Omental fat pad (tissue), 4 donors: ENCODE measurements around the gene SLC37A1. TPM values are rescaled to one million over a fixed set of nuclear protein-coding genes. Genes with fewer than 3 reads are reported as not detected.

Experiments
- ATAC-seq: fragments of 150-250 bp; one replicate; pipeline ENCODE4 v1.9.1; 2016; ENCODE audit warnings: mild to moderate bottlenecking, moderate library complexity; ENCODE audit not compliant: low FRiP score
- DNase-seq: peaks from one replicate; pipeline ENCODE4 v3.0.0-alpha.2; 2019; ENCODE audit warnings: low spot score
- total RNA-seq, 4 donors: library from RNA; depleted of rRNA; stranded (reverse); fragments of >200 nt; gene quantifications; one replicate each; pipeline ENCODE4 v1.1.0, GENCODE V29; 2016
- TF ChIP-seq, protein P1 (sequence below), 3 donors: fragments of 450-650 bp; IDR thresholded peaks; one replicate each; pipeline ENCODE4 v1.5.1; 2016 to 2017; ENCODE audit warnings: antibody characterized with exemption in 3 of 3, mild to moderate bottlenecking in 3 of 3, moderate library complexity in 2 of 3

Gene SLC37A1
- total RNA-seq, 4 donors from 2014 or later = 4.6 to 11.0 (median 6.0) TPM

DNA sequence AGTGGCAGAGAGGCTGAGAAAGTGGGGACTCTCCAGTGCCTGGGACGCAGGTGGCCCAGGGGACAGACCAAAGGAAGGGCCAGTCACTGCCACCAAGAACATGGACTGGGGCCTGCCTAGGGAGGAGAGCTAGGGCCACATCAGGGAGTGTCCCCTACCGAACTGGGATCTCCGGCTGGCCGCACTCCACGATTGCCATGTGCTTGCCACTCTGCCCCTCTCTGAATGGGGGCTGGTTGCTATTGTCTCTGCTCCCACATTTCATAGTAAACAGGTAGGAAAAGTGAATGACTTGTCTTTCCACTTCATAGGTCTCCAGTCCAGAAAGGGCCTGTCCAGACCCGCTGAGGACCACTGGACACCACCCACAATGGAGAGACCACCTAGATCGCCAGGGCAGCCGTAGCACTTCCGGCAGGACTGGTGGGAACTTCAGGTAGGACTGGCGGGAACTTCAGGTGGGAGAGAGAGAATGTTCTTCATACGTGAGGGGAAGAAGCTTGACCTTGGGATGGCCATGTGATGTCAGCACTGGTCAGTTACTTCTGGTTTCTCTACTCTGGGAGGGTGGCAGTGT, 84.6 kb downstream of the SLC37A1 start:
- ATAC-seq (no peak), DNase-seq (no peak)
- TF ChIP-seq, protein P1, sequence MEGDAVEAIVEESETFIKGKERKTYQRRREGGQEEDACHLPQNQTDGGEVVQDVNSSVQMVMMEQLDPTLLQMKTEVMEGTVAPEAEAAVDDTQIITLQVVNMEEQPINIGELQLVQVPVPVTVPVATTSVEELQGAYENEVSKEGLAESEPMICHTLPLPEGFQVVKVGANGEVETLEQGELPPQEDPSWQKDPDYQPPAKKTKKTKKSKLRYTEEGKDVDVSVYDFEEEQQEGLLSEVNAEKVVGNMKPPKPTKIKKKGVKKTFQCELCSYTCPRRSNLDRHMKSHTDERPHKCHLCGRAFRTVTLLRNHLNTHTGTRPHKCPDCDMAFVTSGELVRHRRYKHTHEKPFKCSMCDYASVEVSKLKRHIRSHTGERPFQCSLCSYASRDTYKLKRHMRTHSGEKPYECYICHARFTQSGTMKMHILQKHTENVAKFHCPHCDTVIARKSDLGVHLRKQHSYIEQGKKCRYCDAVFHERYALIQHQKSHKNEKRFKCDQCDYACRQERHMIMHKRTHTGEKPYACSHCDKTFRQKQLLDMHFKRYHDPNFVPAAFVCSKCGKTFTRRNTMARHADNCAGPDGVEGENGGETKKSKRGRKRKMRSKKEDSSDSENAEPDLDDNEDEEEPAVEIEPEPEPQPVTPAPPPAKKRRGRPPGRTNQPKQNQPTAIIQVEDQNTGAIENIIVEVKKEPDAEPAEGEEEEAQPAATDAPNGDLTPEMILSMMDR (IDR thresholded peaks at IDR 0.05) = no peak

GRCh38 chr21:42599486-42599885, 85.8 kb downstream of the SLC37A1 start:
- DNase-seq (no peak), ATAC-seq (no peak)

DNA sequence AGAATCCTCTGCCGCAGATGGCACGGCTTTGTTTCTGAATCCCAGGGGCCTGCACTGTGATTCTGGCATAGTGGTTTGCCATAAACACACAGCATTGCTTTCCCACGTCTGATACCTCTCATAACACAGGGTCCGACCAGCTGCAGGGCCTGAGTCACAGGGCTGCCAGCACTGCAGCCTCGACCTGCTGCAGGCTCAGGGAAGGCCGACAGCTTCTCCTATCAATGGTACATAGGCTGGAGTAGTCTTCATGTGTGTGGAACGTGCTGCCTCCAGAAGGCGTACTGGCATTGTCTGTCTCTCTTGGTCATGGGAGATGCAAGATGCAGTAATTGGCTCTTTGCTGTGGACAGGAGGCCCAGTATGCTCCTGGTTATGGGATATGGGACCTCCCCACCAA, 86.3 kb downstream of the SLC37A1 start:
- TF ChIP-seq, protein P1 (IDR thresholded peaks at IDR 0.05) = no peak
- DNase-seq = no peak
- ATAC-seq = no peak

More at GRCh38 chr21:42599486-42599885, 85.8 kb downstream of the SLC37A1 start:
- TF ChIP-seq, protein P1 (IDR thresholded peaks at IDR 0.05) = no peak

GRCh38 chr21:42601656-42602055, 88.0 kb downstream of the SLC37A1 start:
- DNase-seq = no peak
- ATAC-seq = no peak
- TF ChIP-seq, protein P1 (IDR thresholded peaks at IDR 0.05) = no peak

- ATAC-seq = no peak
- TF ChIP-seq, protein P1 (IDR thresholded peaks at IDR 0.05) = no peak
- DNase-seq = no peak
Observed at GRCh38 chr21:42607102-42607501, 93.5 kb downstream of the SLC37A1 start.

DNA sequence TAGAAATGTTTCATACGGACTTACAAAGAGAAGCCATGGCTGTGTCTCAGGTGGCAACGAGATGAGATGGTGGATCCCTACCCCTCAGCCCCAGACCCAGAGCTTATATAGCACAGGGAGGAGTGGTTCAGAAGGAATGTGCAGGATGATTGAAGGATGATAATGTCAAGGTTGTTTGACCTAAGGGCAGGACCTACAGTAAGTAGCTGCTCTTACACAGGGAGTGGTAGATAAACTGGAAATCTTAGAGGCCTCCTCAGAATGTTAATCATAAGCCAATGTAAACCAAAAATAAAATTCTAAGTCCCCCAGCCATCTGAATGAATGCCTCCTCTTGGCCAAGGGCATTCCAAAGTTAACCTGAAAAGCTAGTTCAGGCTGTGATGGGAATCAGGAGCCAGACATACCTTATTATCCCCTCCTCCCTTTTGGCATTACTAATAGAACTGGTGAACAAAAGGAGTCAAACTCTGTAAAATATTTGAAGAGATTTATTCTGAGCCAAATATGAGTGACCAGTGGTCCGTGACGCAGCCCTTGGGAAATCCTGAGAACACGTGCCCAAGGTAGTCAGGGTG, 94.0 kb downstream of the SLC37A1 start:
- DNase-seq = no peak

More for the DNA sequence above, 94.0 kb downstream of the SLC37A1 start:
- TF ChIP-seq, protein P1 (IDR thresholded peaks at IDR 0.05) = no peak
- no peak for ATAC-seq
